K562 (cell line): ENCODE results near the gene DOCK1.

Source experiments
- CBX3 ChIP-seq, 2 experiments: IDR thresholded peaks; 1 replicate in 1 of 2; 2 replicates in 1 of 2; pipeline ENCODE4 v1.6.1; 2012; ENCODE audit warnings: inconsistent platforms in 2 of 2, low read length in 2 of 2, borderline replicate concordance in 1 of 2, control low read depth in 1 of 2
- FOXM1 ChIP-seq, 2 experiments: fragments of 450-650 bp in 1 of 2; sonication (generic) in 1 of 2; formaldehyde crosslinking in 1 of 2; IDR thresholded peaks; 2 replicates each; pipeline versions ENCODE4 v1.6.1 to v1.9.0; 2017 to 2022; ENCODE audit warnings: low read depth in 2 of 2, mild to moderate bottlenecking in 2 of 2, missing genetic modification reagents in 1 of 2, moderate library complexity in 1 of 2
- GATAD2B ChIP-seq: fragments of 450-650 bp; IDR thresholded peaks from 2 replicates; pipeline ENCODE4 v1.6.1; 2017; ENCODE audit warnings: mild to moderate bottlenecking, borderline replicate concordance
- JUNB ChIP-seq: fragments of 450-650 bp; formaldehyde crosslinking; conservative IDR thresholded peaks from 2 replicates; pipeline ENCODE4 v1.4.0; 2020; ENCODE audit warnings: mild to moderate bottlenecking
- MXI1 ChIP-seq: IDR thresholded peaks from 2 replicates; pipeline ENCODE4 v1.6.1; 2011; ENCODE audit warnings: low read depth, mild to moderate bottlenecking, improper control_type of control experiment, low read length
- PYGO2 ChIP-seq: fragments of 450-650 bp; IDR thresholded peaks from 2 replicates; pipeline ENCODE4 v1.6.1; 2016; ENCODE audit warnings: mild to moderate bottlenecking, missing genetic modification characterization, moderate library complexity, missing compliant biosample characterization
- TAF1 ChIP-seq: IDR thresholded peaks from 2 replicates; pipeline ENCODE4 v1.6.1; 2011; ENCODE audit warnings: mild to moderate bottlenecking, low read length, moderate library complexity; ENCODE audit not compliant: insufficient read depth, control insufficient read depth, severe bottlenecking; ENCODE audit errors: extremely low read depth
- ZFP36 ChIP-seq: fragments of 150-350 bp; IDR thresholded peaks from 2 replicates; pipeline ENCODE4 v1.6.1; 2018; ENCODE audit warnings: low read length, low read depth; ENCODE audit not compliant: partially characterized antibody
- TF ChIP-seq, protein P1 (sequence below): fragments of 450-650 bp; IDR thresholded peaks from 2 replicates; pipeline ENCODE4 v1.6.1; 2016; ENCODE audit warnings: low read depth, mild to moderate bottlenecking, moderate library complexity

GRCh38 chr10:126993208-126993607 is 88.0 kb downstream of the DOCK1 start:
- TF ChIP-seq JUNB (CRISPR knock-in tag) (no peak), ZFP36 (no peak), TAF1 (no peak), GATAD2B (no peak), CBX3 (IDR thresholded peaks at IDR 0.05; ENCODE audit: borderline replicate concordance in 1 of 2, low read length in 2 of 2) (no peak), MXI1 (no peak), FOXM1 (IDR thresholded peaks at IDR 0.05; ENCODE audit: low read depth) (no peak), FOXM1 (CRISPR knock-in tag; IDR thresholded peaks at IDR 0.05; ENCODE audit: low read depth) (no peak), PYGO2 (tag) (no peak)
- TF ChIP-seq, protein P1, sequence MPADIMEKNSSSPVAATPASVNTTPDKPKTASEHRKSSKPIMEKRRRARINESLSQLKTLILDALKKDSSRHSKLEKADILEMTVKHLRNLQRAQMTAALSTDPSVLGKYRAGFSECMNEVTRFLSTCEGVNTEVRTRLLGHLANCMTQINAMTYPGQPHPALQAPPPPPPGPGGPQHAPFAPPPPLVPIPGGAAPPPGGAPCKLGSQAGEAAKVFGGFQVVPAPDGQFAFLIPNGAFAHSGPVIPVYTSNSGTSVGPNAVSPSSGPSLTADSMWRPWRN: no peak
